Measurements from ENCODE around the gene NUDT14. TPM values are rescaled to one million over a fixed set of nuclear protein-coding genes. Genes with fewer than 3 reads are reported as not detected.

NUDT14 gene
- total RNA-seq, 1 donor from 2014 or later: 87.4 TPM

- Histone ChIP-seq H3K36me3 (ENCODE audit: control insufficient read depth, insufficient read depth, low read length) (no peaks in the 10 kb centered on the region), H3K27me3 (ENCODE audit: control insufficient read depth, insufficient read depth, low read length) (peaks cover 10% of the 10 kb centered on the region), H3K4me3 (ENCODE audit: low read depth, low read length) (no peak overlapping the region)
- DNase-seq (ENCODE audit: low read depth): peak; percentile 28
- TF ChIP-seq CTCF (IDR thresholded peaks at IDR 0.05; ENCODE audit: insufficient read depth, low read length, poor library complexity, severe bottlenecking): no peak
Measured at GRCh38 chr14:105204206-105204930, 23.3 kb upstream of the NUDT14 start.

GRCh38 chr14:105203701-105204100 is 22.6 kb upstream of the NUDT14 start:
- no peak for TF ChIP-seq CTCF (IDR thresholded peaks at IDR 0.05; ENCODE audit: insufficient read depth, low read length, poor library complexity, severe bottlenecking)
- Histone ChIP-seq H3K36me3 (ENCODE audit: control insufficient read depth, insufficient read depth, low read length) (no peaks in the 10 kb centered on the region), H3K4me3 (ENCODE audit: low read depth, low read length) (no peak overlapping the region), H3K27me3 (ENCODE audit: control insufficient read depth, insufficient read depth, low read length) (peaks cover 10% of the 10 kb centered on the region)
- DNase-seq (ENCODE audit: low read depth): no peak

GRCh38 chr14:105203057-105203531 is 22.0 kb upstream of the NUDT14 start:
- Histone ChIP-seq H3K27me3 (ENCODE audit: control insufficient read depth, insufficient read depth, low read length) (peaks cover 13% of the 10 kb centered on the region), H3K36me3 (ENCODE audit: control insufficient read depth, insufficient read depth, low read length) (no peaks in the 10 kb centered on the region), H3K4me3 (ENCODE audit: low read depth, low read length) (no peak overlapping the region)
- no peak for DNase-seq (ENCODE audit: low read depth)
- TF ChIP-seq CTCF (IDR thresholded peaks at IDR 0.05; ENCODE audit: insufficient read depth, low read length, poor library complexity, severe bottlenecking): peak; percentile 84

- H3K27me3 ChIP-seq (ENCODE audit: control insufficient read depth, insufficient read depth, low read length): peaks cover 21% of the 10 kb centered on the region
- TF ChIP-seq CTCF (IDR thresholded peaks at IDR 0.05; ENCODE audit: insufficient read depth, low read length, poor library complexity, severe bottlenecking): no peak
- DNase-seq (ENCODE audit: low read depth): no peak
- no peaks in the 10 kb centered on the region for H3K36me3 ChIP-seq (ENCODE audit: control insufficient read depth, insufficient read depth, low read length)
- H3K4me3 ChIP-seq (ENCODE audit: low read depth, low read length): no peak overlapping the region
Measured at GRCh38 chr14:105201925-105202513, 20.9 kb upstream of the NUDT14 start.

GRCh38 chr14:105201156-105201924 is 20.2 kb upstream of the NUDT14 start:
- H3K27me3 ChIP-seq (ENCODE audit: control insufficient read depth, insufficient read depth, low read length): peaks cover 27% of the 10 kb centered on the region
- no peak overlapping the region for H3K4me3 ChIP-seq (ENCODE audit: low read depth, low read length)
- peak; percentile 28 for TF ChIP-seq CTCF (IDR thresholded peaks at IDR 0.05; ENCODE audit: insufficient read depth, low read length, poor library complexity, severe bottlenecking)
- no peaks in the 10 kb centered on the region for H3K36me3 ChIP-seq (ENCODE audit: control insufficient read depth, insufficient read depth, low read length)
- no peak for DNase-seq (ENCODE audit: low read depth)

Data from kidney epithelial cell (primary cell).